Testis (tissue), 3 donors: Measurements from ENCODE around the gene NCBP1. TPM values are rescaled to one million over a fixed set of nuclear protein-coding genes. Genes with fewer than 3 reads are reported as not detected.
A peak's percentile ranks its signal among the peaks of the same experiment; 100 is the strongest.
"Not testable (repeated sequence)": the region's sequence is repeated elsewhere in the genome, so short reads cannot be mapped to it uniquely, and the experiment has no call there.

Experiments used
- DNase-seq: peaks from one replicate; pipeline ENCODE4 v3.0.0-alpha.2; 2019
- H3K27ac ChIP-seq, 2 donors: fragments of 200-600 bp; sonication (generic); one replicate each; pipeline ENCODE4 v1.5.1; 2019
- H3K27me3 ChIP-seq: fragments of 200-600 bp; sonication (generic); one replicate; pipeline ENCODE4 v1.5.1; 2019
- H3K36me3 ChIP-seq: fragments of 200-600 bp; sonication (generic); one replicate; pipeline ENCODE4 v1.5.1; 2017; ENCODE audit warnings: low read depth; ENCODE audit errors: missing control alignments
- H3K4me1 ChIP-seq: fragments of 200-600 bp; sonication (generic); one replicate; pipeline ENCODE4 v1.5.1; 2019
- H3K4me3 ChIP-seq, 2 donors: fragments of 200-600 bp; sonication (generic); one replicate each; pipeline ENCODE4 v1.5.1; 2017 to 2019
- H3K9me3 ChIP-seq: fragments of 200-600 bp; sonication (generic); one replicate; pipeline ENCODE4 v1.5.1; 2017
- POLR2A ChIP-seq: fragments of 450-650 bp; IDR thresholded peaks from one replicate; pipeline ENCODE4 v1.6.1; 2017; ENCODE audit warnings: antibody characterized with exemption, mild to moderate bottlenecking, moderate library complexity
- WGBS, 2 donors: methylation state at CpG; one replicate each; pipeline ENCODE4 v1.1.5; 2018; 5-methylcytosine and 5-hydroxymethylcytosine counted together
- intact Hi-C: fragments of 100-400 bp; cut with DNase I; formaldehyde crosslinking; loops from one replicate; pipeline ENCODE4 v1.15.1; 2023; ENCODE audit warnings: low total_unique reads
- polyA plus RNA-seq: library from polyadenylated mRNA; stranded (reverse); fragments of 350-450 nt; fragmentation: Illumina TruSeq; extraction: RNeasy Lipid Tissue Mini Kit (QIAGEN cat#74804); gene quantifications from one replicate; pipeline ENCODE4 v1.2.3, GENCODE V29; 2014; ENCODE audit warnings: low read depth, low replicate concordance; ENCODE audit not compliant: insufficient read depth
- total RNA-seq, 2 donors: library from RNA; depleted of rRNA; stranded (reverse); fragments of >200 nt; gene quantifications; one replicate each; pipeline ENCODE4 v1.2.3, GENCODE V29; 2016
- TF ChIP-seq, protein P1 (sequence below), 3 experiments: fragments of 450-650 bp in 2 of 3; fragments of 200-600 bp in 1 of 3; sonication (generic) in 1 of 3; IDR thresholded peaks; one replicate each; pipeline ENCODE4 v1.5.1; 2016 to 2019; ENCODE audit warnings: antibody characterized with exemption in 3 of 3, mild to moderate bottlenecking in 2 of 3, moderate library complexity in 1 of 3

NCBP1 gene
- total and polyA plus RNA-seq, 3 donors from 2014 or later: 36.6 to 41.7 (median 36.9) TPM

DNA sequence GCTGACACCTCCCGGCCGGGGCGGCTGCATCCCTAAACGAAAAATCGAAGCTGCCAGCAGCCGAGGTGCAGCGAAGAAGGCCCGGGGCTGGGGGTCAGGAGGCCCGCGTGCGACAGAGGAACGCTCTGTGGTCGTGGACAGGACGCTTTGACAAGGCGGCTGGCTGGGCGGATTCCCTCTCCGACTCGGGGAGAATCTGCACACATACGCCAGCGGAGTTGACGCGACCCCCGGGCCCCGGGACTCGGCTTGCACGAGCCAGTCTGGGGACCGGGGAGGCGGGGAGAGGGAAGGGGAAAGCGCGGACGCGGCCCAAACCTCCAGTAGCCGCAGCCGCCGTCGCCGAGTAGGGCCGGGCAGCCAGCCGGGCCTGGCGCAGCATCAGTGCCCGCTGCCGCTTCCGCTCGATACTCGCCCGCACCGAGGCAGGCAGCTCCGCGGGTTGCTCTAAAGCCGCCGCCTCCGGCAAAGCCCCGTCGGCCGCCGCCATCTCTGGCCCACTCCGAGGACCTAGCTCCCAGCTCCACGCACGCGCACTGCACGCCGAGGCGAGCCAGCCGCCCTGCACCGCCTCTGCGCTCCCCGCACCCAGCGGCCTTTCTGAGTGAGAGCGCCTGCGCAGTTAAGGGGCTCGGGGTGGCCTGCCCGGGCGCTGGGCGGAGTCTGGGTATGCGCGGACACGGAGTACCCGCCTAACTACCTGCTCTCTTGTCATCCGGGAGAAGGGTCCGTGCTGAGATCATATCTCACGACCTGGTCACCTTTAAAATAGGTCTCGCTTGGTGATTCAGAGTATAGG is 63.4 kb downstream of the NCBP1 start, which contains the start of gene XPA:
Gene XPA (minus strand): TSS at position 538 of the 799 bp plus-strand sequence. CDS start 48 bp downstream, at position 490.
- DNase-seq: peak; percentile 96
- TF ChIP-seq, protein P1, sequence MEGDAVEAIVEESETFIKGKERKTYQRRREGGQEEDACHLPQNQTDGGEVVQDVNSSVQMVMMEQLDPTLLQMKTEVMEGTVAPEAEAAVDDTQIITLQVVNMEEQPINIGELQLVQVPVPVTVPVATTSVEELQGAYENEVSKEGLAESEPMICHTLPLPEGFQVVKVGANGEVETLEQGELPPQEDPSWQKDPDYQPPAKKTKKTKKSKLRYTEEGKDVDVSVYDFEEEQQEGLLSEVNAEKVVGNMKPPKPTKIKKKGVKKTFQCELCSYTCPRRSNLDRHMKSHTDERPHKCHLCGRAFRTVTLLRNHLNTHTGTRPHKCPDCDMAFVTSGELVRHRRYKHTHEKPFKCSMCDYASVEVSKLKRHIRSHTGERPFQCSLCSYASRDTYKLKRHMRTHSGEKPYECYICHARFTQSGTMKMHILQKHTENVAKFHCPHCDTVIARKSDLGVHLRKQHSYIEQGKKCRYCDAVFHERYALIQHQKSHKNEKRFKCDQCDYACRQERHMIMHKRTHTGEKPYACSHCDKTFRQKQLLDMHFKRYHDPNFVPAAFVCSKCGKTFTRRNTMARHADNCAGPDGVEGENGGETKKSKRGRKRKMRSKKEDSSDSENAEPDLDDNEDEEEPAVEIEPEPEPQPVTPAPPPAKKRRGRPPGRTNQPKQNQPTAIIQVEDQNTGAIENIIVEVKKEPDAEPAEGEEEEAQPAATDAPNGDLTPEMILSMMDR (IDR thresholded peaks at IDR 0.05): no peak
- peak; percentile 49 for TF ChIP-seq POLR2A
- WGBS, 2 donors: 0 to 1% methylated on average over 8 to 58 of the region's 82 CpGs
- H3K4me3 ChIP-seq: peak within 1 kb of the TSS; percentile 69 to 81
- peak within 1 kb of the TSS; percentile 86 to 93 for H3K27ac ChIP-seq
- intact Hi-C loops: loop anchor here (10.0 kb wide), 1 partner anchor 62 kb away; the partner anchor contains the start of genes NCBP1 and TSTD2
- H3K36me3 ChIP-seq: no peaks in the 10 kb centered on the region
- peaks cover 13% of the 10 kb centered on the region for H3K4me1 ChIP-seq
- H3K27me3 ChIP-seq: no peaks in the 10 kb centered on the region
- no peaks in the 10 kb centered on the region for H3K9me3 ChIP-seq

DNA sequence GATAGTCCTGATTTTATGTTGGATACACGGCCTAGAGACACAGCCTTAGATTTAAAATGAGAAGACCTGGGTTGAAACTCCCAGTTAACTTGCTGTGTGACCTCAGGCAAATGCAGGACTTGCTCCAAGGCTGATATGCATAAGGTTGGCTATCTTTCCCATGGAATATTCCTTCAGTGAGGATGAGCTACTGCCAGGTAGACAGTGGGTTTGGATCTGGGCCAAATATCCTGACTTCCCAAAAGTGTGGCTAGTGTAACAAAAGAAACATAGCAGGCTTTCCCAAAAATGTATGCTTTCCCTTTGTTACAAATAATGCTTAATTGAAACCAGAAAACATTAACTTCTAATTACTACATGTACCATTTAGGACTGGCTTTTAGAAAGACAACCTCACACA is 64.2 kb downstream of the NCBP1 start:
- no peak for DNase-seq

DNA sequence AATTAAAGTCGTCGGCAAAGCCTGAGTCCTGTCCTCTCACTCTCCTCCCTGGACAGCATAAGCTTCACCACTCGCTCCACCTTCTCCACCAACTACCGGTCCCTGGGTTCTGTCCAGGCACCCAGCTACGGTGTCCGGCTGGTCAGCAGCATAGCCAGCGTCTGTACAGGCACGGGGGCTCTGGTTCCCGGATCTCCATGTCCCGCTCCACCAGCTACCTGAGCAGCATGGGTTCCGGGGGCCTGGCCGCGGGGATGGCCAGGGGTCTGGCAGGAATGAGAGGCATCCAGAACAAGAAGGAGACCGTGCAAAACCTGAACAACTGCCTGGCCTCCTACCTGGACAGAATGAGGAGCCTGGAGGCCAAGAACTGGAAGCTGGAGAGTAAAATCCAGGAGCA is 65.2 kb downstream of the NCBP1 start:
- 86 to 96% methylated on average over 11 to 14 of the region's 14 CpGs for WGBS, 2 donors
- no peaks in the 10 kb centered on the region for H3K9me3 ChIP-seq
- H3K4me1 ChIP-seq: peaks cover 13% of the 10 kb centered on the region
- TF ChIP-seq POLR2A: no peak
- TF ChIP-seq, protein P1 (IDR thresholded peaks at IDR 0.05): no peak
- no peak overlapping the region for H3K27ac ChIP-seq
- no peak for DNase-seq
- H3K27me3 ChIP-seq: no peaks in the 10 kb centered on the region
- no peak overlapping the region for H3K4me3 ChIP-seq
- intact Hi-C loops: loop anchor here (10.0 kb wide), 1 partner anchor 64 kb away; the partner anchor contains the start of genes NCBP1 and TSTD2
- H3K36me3 ChIP-seq: no peaks in the 10 kb centered on the region

More for the DNA sequence above, 64.2 kb downstream of the NCBP1 start:
- intact Hi-C loops: loop anchor here (10.0 kb wide), 1 partner anchor 63 kb away; the partner anchor contains the start of genes NCBP1 and TSTD2
- peak overlapping the region; percentile 86 to 93 for H3K27ac ChIP-seq
- no peaks in the 10 kb centered on the region for H3K36me3 ChIP-seq
- peaks cover 13% of the 10 kb centered on the region for H3K4me1 ChIP-seq
- peak overlapping the region in 1 of 2 donors; percentile 69 for H3K4me3 ChIP-seq
- no peaks in the 10 kb centered on the region for H3K27me3 ChIP-seq
- no peaks in the 10 kb centered on the region for H3K9me3 ChIP-seq
- TF ChIP-seq POLR2A: no peak
- TF ChIP-seq, protein P1 (IDR thresholded peaks at IDR 0.05): no peak
- 14 to 36% methylated on average over 1 of the region's 1 CpG for WGBS, 2 donors

DNA sequence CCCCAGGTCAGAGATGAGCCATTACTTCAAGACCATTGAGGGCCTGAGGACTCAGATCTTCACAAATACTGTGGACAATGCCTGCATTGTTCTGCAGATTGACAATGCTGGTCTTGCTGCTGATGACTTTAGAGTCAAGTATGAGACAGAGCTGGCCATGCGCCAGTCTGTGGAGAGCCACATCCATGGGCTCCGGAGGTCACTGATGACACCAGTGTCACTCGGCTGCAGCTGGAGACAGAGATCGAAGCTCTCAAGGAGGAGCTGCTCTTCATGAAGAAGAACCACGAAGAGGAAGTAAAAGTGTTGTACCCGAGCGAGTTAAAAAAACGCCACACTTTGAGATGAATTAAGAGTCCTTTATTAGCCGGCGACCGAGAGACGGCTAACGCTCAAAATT is 65.7 kb downstream of the NCBP1 start:
- intact Hi-C loops: loop anchor here (10.0 kb wide), 1 partner anchor 64 kb away; the partner anchor contains the start of genes NCBP1 and TSTD2
- peaks cover 13% of the 10 kb centered on the region for H3K4me1 ChIP-seq
- H3K9me3 ChIP-seq, H3K36me3 ChIP-seq, H3K27me3 ChIP-seq, H3K4me3 ChIP-seq, H3K27ac ChIP-seq: not testable (repeated sequence)
- DNase-seq: peak; percentile 23
- 64 to 78% methylated on average over 13 of the region's 13 CpGs for WGBS, 2 donors

DNA sequence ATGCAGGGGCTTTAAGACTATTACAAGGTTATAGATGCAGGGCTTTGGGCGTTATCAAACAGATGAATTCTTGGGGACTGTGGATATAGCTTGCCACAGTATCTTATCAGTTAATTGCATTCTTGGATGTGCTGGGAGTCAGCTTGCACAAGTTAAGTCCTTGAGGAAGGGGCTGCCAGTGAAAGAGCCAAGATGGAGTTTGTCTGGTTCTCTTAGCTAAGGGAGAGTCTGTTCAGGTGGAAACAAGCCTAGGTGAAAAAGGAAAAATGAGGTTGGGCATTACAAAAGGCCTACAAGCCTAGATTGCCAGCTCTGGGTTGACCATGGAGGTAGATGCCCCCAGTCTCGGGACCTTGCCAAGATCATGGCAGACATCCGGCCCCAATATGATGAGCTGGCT is 66.2 kb downstream of the NCBP1 start:
- DNase-seq, H3K36me3 ChIP-seq, H3K27ac ChIP-seq, H3K4me3 ChIP-seq, H3K9me3 ChIP-seq, H3K27me3 ChIP-seq: not testable (repeated sequence)
- H3K4me1 ChIP-seq: peaks cover 13% of the 10 kb centered on the region
- 76 to 87% methylated on average over 3 of the region's 3 CpGs for WGBS, 2 donors
- intact Hi-C loops: loop anchor here (10.0 kb wide), 1 partner anchor 65 kb away; the partner anchor contains the start of genes NCBP1 and TSTD2
